Measurements from ENCODE around the gene ZMAT1.

Gene ZMAT1

GRCh38 chrX:101950581-101950980, 18.8 kb upstream of the ZMAT1 start:
- no peak for TF ChIP-seq CTCF (conservative IDR thresholded peaks at IDR 0.05; ENCODE audit: low read depth, low read length)
- DNase-seq (ENCODE audit: low read depth): no peak
- H3K4me3 ChIP-seq (ENCODE audit: low read depth, low read length): no peak overlapping the region

- no peak for DNase-seq (ENCODE audit: low read depth)
- H3K4me3 ChIP-seq (ENCODE audit: low read depth, low read length): peak overlapping the region; percentile 53
- TF ChIP-seq CTCF (conservative IDR thresholded peaks at IDR 0.05; ENCODE audit: low read depth, low read length): no peak
These were observed 383 bp upstream of the ZMAT1 start for GRCh38 chrX:101932249-101932570.

- peak overlapping the region; percentile 53 for H3K4me3 ChIP-seq (ENCODE audit: low read depth, low read length)
- DNase-seq (ENCODE audit: low read depth): no peak
- no peak for TF ChIP-seq CTCF (conservative IDR thresholded peaks at IDR 0.05; ENCODE audit: low read depth, low read length)
These were observed 715 bp downstream of the ZMAT1 start for GRCh38 chrX:101931136-101931487.

- no peak for DNase-seq (ENCODE audit: low read depth)
- no peak for TF ChIP-seq CTCF (conservative IDR thresholded peaks at IDR 0.05; ENCODE audit: low read depth, low read length)
- no peak overlapping the region for H3K4me3 ChIP-seq (ENCODE audit: low read depth, low read length)
These were observed 6.1 kb downstream of the ZMAT1 start for GRCh38 chrX:101925733-101926132.

- no peak for TF ChIP-seq CTCF (conservative IDR thresholded peaks at IDR 0.05; ENCODE audit: low read depth, low read length)
- no peak for DNase-seq (ENCODE audit: low read depth)
These were observed 13.1 kb downstream of the ZMAT1 start for GRCh38 chrX:101918751-101919150.

GRCh38 chrX:101906136-101906796, 25.6 kb downstream of the ZMAT1 start:
- no peak for TF ChIP-seq CTCF (conservative IDR thresholded peaks at IDR 0.05; ENCODE audit: low read depth, low read length)
- H3K4me3 ChIP-seq (ENCODE audit: low read depth, low read length): no peak overlapping the region
- no peak for DNase-seq (ENCODE audit: low read depth)

More at GRCh38 chrX:101918751-101919150, 13.1 kb downstream of the ZMAT1 start:
- H3K4me3 ChIP-seq (ENCODE audit: low read depth, low read length): no peak overlapping the region

- no peak overlapping the region for H3K4me3 ChIP-seq (ENCODE audit: low read depth, low read length)
- no peak for DNase-seq (ENCODE audit: low read depth)
These were observed 26.8 kb downstream of the ZMAT1 start for GRCh38 chrX:101904996-101905395.

More at GRCh38 chrX:101904996-101905395, 26.8 kb downstream of the ZMAT1 start:
- TF ChIP-seq CTCF (conservative IDR thresholded peaks at IDR 0.05; ENCODE audit: low read depth, low read length): no peak
